ENCODE measurements around the gene ADI1.

Gene ADI1

GRCh38 chr2:3488855-3489763 lies 30.2 kb downstream of the ADI1 start:
- no peak for TF ChIP-seq CTCF (IDR thresholded peaks at IDR 0.05; ENCODE audit: low read depth, low read length)
- no peak for DNase-seq (ENCODE audit: low read depth in 2 of 2)
- no peak overlapping the region for H3K4me3 ChIP-seq (replicated peaks in 1 of 2; ENCODE audit: low read depth in 2 of 2, low read length in 2 of 2)

DNA sequence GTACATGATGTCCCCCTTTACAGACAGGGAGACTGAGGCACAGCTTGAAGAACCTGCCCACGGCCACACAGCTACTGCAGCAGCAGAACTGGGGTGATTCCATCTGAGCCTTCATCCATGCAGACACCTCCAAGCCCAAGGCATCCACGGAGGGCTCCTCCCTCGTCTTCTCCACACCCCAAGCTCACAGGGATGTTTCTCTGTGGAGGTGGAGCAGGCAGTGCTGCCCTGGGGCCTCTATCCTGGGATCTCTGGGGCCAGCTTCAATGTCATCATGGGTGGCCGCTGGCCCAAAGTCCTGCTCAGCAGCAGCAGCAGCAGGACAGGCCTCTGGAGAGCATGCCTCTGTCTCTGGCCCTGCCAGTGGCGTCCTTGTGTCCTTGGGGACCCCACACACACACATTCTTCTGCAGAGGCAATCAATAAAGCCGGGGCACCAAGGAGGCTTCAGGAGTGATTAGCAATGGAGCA lies 31.2 kb downstream of the ADI1 start:
- no peak for TF ChIP-seq CTCF (IDR thresholded peaks at IDR 0.05; ENCODE audit: low read depth, low read length)
- no peak for DNase-seq (ENCODE audit: low read depth in 2 of 2)
- H3K4me3 ChIP-seq (replicated peaks in 1 of 2; ENCODE audit: low read depth in 2 of 2, low read length in 2 of 2) = no peak overlapping the region

DNA sequence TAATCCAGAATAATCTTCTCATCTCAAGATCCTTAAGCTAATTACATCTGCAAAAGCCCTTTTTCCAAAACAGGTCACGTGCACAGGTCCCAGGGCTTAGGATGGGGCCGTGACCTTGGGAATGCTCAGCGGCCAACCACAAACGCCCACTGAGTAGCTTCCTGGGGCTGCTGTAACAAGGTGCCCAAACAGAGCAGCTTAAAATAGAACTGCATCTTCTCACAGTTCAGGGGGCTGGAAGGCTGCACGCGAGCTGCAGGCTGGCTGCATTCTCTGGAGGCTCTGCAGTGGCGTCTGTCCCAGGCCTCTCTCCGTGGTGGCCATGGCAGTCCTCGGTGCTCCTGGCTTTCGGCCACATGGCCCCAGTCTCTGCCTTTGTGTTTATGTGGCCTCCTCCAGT lies 31.9 kb downstream of the ADI1 start:
- DNase-seq (ENCODE audit: low read depth in 2 of 2) = no peak
- H3K4me3 ChIP-seq (replicated peaks in 1 of 2; ENCODE audit: low read depth in 2 of 2, low read length in 2 of 2) = no peak overlapping the region
- no peak for TF ChIP-seq CTCF (IDR thresholded peaks at IDR 0.05; ENCODE audit: low read depth, low read length)

- DNase-seq (ENCODE audit: low read depth in 2 of 2) = no peak
- no peak overlapping the region for H3K4me3 ChIP-seq (replicated peaks in 1 of 2; ENCODE audit: low read depth in 2 of 2, low read length in 2 of 2)
- TF ChIP-seq CTCF (IDR thresholded peaks at IDR 0.05; ENCODE audit: low read depth, low read length) = no peak
These were observed 32.3 kb downstream of the ADI1 start for GRCh38 chr2:3487028-3487425.

GRCh38 chr2:3486047-3487027 lies 33.0 kb downstream of the ADI1 start:
- no peak for DNase-seq (ENCODE audit: low read depth in 2 of 2)
- TF ChIP-seq CTCF (IDR thresholded peaks at IDR 0.05; ENCODE audit: low read depth, low read length) = no peak

GRCh38 chr2:3485166-3485565 lies 34.2 kb downstream of the ADI1 start:
- TF ChIP-seq CTCF (IDR thresholded peaks at IDR 0.05; ENCODE audit: low read depth, low read length) = no peak
- DNase-seq (ENCODE audit: low read depth in 2 of 2) = no peak
- no peak overlapping the region for H3K4me3 ChIP-seq (replicated peaks in 1 of 2; ENCODE audit: low read depth in 2 of 2, low read length in 2 of 2)

More at GRCh38 chr2:3486047-3487027, 33.0 kb downstream of the ADI1 start:
- no peak overlapping the region for H3K4me3 ChIP-seq (replicated peaks in 1 of 2; ENCODE audit: low read depth in 2 of 2, low read length in 2 of 2)
